HEK293 (cell line): ENCODE data around the gene MVB12A.

Experiments used
- CTCF ChIA-PET: fragments of 350-600 bp; formaldehyde crosslinking; extraction: SDS; loops from one replicate; lab custom pipeline; 2021; ENCODE audit warnings: antibody characterized with exemption; lab: Yijun Ruan, JAX
- POLR2A ChIA-PET: fragments of 300-600 bp; formaldehyde crosslinking; extraction: SDS; loops from one replicate; lab custom pipeline; 2020; ENCODE audit warnings: antibody characterized with exemption, inconsistent platforms; lab: Yijun Ruan, JAX
- H3K27ac ChIP-seq: fragments of 200-500 bp; sonication (Bioruptor generic); 2 replicates; pipeline ENCODE4 v1.5.1; 2014; ENCODE audit warnings: low read depth, low read length, control low read depth, inconsistent platforms; ENCODE audit errors: extremely low read depth
- H3K36me3 ChIP-seq, 2 experiments: fragments of 200-500 bp in 1 of 2; sonication (Bioruptor generic) in 1 of 2; 1 replicate in 1 of 2; 2 replicates in 1 of 2; pipeline ENCODE4 v1.5.1; 2014 to 2017; ENCODE audit warnings: inconsistent platforms in 2 of 2, low read length in 2 of 2; ENCODE audit not compliant: control insufficient read depth in 2 of 2, insufficient read depth in 1 of 2
- H3K4me1 ChIP-seq: fragments of 200-500 bp; sonication (Bioruptor generic); 2 replicates; pipeline ENCODE4 v1.5.1; 2014; ENCODE audit warnings: mild to moderate bottlenecking, low read length, inconsistent platforms; ENCODE audit not compliant: control insufficient read depth, insufficient read depth
- H3K4me3 ChIP-seq: 2 replicates; pipeline ENCODE4 v1.5.1; 2011; ENCODE audit warnings: low read depth, mild to moderate bottlenecking, control low read depth, low read length, moderate library complexity
- H3K9me3 ChIP-seq: fragments of 200-500 bp; sonication (Bioruptor generic); 2 replicates; pipeline ENCODE4 v1.5.1; 2014; ENCODE audit warnings: low read depth, low read length, inconsistent platforms; ENCODE audit not compliant: control insufficient read depth, insufficient read depth
- MZF1 ChIP-seq: fragments of 450-650 bp; formaldehyde crosslinking; IDR thresholded peaks from 2 replicates; pipeline ENCODE4 v1.5.1; 2017; ENCODE audit warnings: missing biosample characterization, missing genetic modification characterization, borderline replicate concordance
- SCRT1 ChIP-seq: fragments of 450-650 bp; formaldehyde crosslinking; IDR thresholded peaks from 2 replicates; pipeline ENCODE4 v1.5.1; 2016; ENCODE audit warnings: missing biosample characterization, missing genetic modification characterization, borderline replicate concordance
- ZBTB1 ChIP-seq: fragments of 450-650 bp; formaldehyde crosslinking; IDR thresholded peaks from 2 replicates; pipeline ENCODE4 v1.5.1; 2016; ENCODE audit warnings: missing biosample characterization, missing genetic modification characterization
- ZBTB17 ChIP-seq: fragments of 450-650 bp; formaldehyde crosslinking; IDR thresholded peaks from 2 replicates; pipeline ENCODE4 v1.5.1; 2016; ENCODE audit warnings: missing biosample characterization, missing genetic modification characterization
- ZNF146 ChIP-seq: fragments of 450-650 bp; formaldehyde crosslinking; IDR thresholded peaks from 2 replicates; pipeline ENCODE4 v1.5.1; 2016; ENCODE audit warnings: missing biosample characterization, missing genetic modification characterization
- ZNF169 ChIP-seq: fragments of 450-650 bp; formaldehyde crosslinking; IDR thresholded peaks from 2 replicates; pipeline ENCODE4 v1.5.1; 2016; ENCODE audit warnings: missing biosample characterization, missing genetic modification characterization
- ZNF19 ChIP-seq: fragments of 450-650 bp; formaldehyde crosslinking; IDR thresholded peaks from 2 replicates; pipeline ENCODE4; 2016; ENCODE audit warnings: missing biosample characterization, missing genetic modification characterization, low read depth
- ZNF2 ChIP-seq: fragments of 450-650 bp; formaldehyde crosslinking; IDR thresholded peaks from 2 replicates; pipeline ENCODE4 v1.5.1; 2016; ENCODE audit warnings: missing biosample characterization, missing genetic modification characterization
- ZNF214 ChIP-seq: fragments of 450-650 bp; formaldehyde crosslinking; IDR thresholded peaks from 2 replicates; pipeline ENCODE4 v1.5.1; 2017; ENCODE audit warnings: missing biosample characterization, mild to moderate bottlenecking, missing genetic modification characterization, borderline replicate concordance
- ZNF248 ChIP-seq: fragments of 450-650 bp; formaldehyde crosslinking; IDR thresholded peaks from 2 replicates; pipeline ENCODE4 v1.5.1; 2017; ENCODE audit warnings: missing biosample characterization, missing genetic modification characterization
- ZNF311 ChIP-seq: fragments of 450-650 bp; formaldehyde crosslinking; IDR thresholded peaks from 2 replicates; pipeline ENCODE4 v1.5.1; 2017; ENCODE audit warnings: missing biosample characterization, missing genetic modification characterization, borderline replicate concordance
- ZNF324 ChIP-seq: fragments of 450-650 bp; formaldehyde crosslinking; IDR thresholded peaks from 2 replicates; pipeline ENCODE4 v1.5.1; 2016; ENCODE audit warnings: missing biosample characterization, missing genetic modification characterization
- ZNF366 ChIP-seq: fragments of 450-650 bp; formaldehyde crosslinking; conservative IDR thresholded peaks from 2 replicates; pipeline ENCODE4 v1.5.1; 2016; ENCODE audit warnings: missing biosample characterization, missing genetic modification characterization
- ZNF391 ChIP-seq: fragments of 450-650 bp; formaldehyde crosslinking; IDR thresholded peaks from 2 replicates; pipeline ENCODE4 v1.5.1; 2016; ENCODE audit warnings: low read depth, missing biosample characterization, missing genetic modification characterization, borderline replicate concordance
- ZNF548 ChIP-seq: fragments of 450-650 bp; formaldehyde crosslinking; IDR thresholded peaks from 2 replicates; pipeline ENCODE4 v1.5.1; 2016; ENCODE audit warnings: missing biosample characterization, missing genetic modification characterization
- ZNF549 ChIP-seq: fragments of 450-650 bp; IDR thresholded peaks from 2 replicates; pipeline ENCODE4 v1.5.1; 2018; ENCODE audit warnings: missing biosample characterization, missing genetic modification characterization, mild to moderate bottlenecking, inconsistent platforms, moderate library complexity
- ZNF629 ChIP-seq: fragments of 450-650 bp; formaldehyde crosslinking; IDR thresholded peaks from 2 replicates; pipeline ENCODE4 v1.5.1; 2017; ENCODE audit warnings: missing biosample characterization, missing genetic modification characterization
- ZNF677 ChIP-seq: fragments of 450-650 bp; IDR thresholded peaks from 2 replicates; pipeline ENCODE4 v1.5.0; 2018; ENCODE audit warnings: missing biosample characterization, mild to moderate bottlenecking, missing genetic modification characterization, moderate library complexity
- ZNF776 ChIP-seq: fragments of 450-650 bp; formaldehyde crosslinking; IDR thresholded peaks from 2 replicates; pipeline ENCODE4 v1.5.0; 2017; ENCODE audit warnings: missing biosample characterization, missing genetic modification characterization, borderline replicate concordance
- ZNF843 ChIP-seq: fragments of 450-650 bp; formaldehyde crosslinking; IDR thresholded peaks from 2 replicates; pipeline ENCODE4 v1.5.1; 2016; ENCODE audit warnings: missing biosample characterization, missing genetic modification characterization
- TF ChIP-seq, protein P1 (sequence below): fragments of 450-650 bp; formaldehyde crosslinking; conservative IDR thresholded peaks from 2 replicates; pipeline ENCODE4 v1.5.1; 2016; ENCODE audit warnings: low read depth, missing biosample characterization, missing genetic modification characterization
- TF ChIP-seq, protein P2 (sequence below): fragments of 450-650 bp; formaldehyde crosslinking; IDR thresholded peaks from 2 replicates; pipeline ENCODE4 v1.5.1; 2016; ENCODE audit warnings: missing biosample characterization, missing genetic modification characterization
- TF ChIP-seq, protein P3 (sequence below): fragments of 450-650 bp; formaldehyde crosslinking; IDR thresholded peaks from 2 replicates; pipeline ENCODE4 v1.5.1; 2016; ENCODE audit warnings: missing biosample characterization, missing genetic modification characterization
- TF ChIP-seq, protein P4 (sequence below): fragments of 450-650 bp; IDR thresholded peaks from 2 replicates; pipeline ENCODE4 v1.5.1; 2018; ENCODE audit warnings: missing biosample characterization, missing genetic modification characterization
- TF ChIP-seq, protein P5 (sequence below): fragments of 450-650 bp; formaldehyde crosslinking; IDR thresholded peaks from 2 replicates; pipeline ENCODE4 v1.5.1; 2016; ENCODE audit warnings: missing biosample characterization, missing genetic modification characterization

The MVB12A gene

DNA sequence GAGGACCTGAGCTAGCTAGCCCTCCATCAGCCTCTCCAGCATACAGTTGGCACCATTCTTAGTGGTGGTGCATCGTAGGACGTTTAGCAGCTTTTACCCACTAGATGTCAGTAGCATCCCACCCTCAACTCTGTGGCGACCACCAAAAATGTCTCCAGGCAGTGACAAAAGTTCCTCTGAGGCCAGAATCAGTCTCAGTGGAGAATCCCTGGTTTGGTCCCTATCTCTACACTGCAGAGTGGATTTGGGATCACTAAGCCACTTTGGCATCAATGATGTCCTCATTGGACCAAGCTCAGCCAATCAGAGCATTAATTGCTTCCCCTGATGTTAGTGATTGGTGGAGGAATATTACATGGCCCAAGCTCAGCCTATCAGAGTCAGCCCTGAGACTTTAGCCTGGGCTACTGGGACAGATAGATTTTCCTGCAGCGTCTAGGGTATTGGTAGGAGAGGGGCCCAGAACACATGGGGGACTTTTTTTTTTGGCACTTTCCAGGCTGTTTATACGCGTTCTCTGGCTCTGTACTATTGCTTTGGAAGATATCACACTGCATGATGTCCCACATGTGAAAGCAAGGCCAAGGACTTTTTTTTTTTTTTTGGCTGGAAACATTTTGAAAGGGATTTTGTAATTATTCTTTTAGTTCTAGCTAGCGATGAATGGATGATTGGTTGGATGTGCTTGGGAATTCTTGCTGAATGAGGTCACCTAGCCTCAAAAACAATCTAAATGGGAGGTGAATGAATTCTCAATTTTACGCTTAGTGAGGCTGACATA is 21.6 kb downstream of the MVB12A start (continued):
- TF ChIP-seq, protein P1, sequence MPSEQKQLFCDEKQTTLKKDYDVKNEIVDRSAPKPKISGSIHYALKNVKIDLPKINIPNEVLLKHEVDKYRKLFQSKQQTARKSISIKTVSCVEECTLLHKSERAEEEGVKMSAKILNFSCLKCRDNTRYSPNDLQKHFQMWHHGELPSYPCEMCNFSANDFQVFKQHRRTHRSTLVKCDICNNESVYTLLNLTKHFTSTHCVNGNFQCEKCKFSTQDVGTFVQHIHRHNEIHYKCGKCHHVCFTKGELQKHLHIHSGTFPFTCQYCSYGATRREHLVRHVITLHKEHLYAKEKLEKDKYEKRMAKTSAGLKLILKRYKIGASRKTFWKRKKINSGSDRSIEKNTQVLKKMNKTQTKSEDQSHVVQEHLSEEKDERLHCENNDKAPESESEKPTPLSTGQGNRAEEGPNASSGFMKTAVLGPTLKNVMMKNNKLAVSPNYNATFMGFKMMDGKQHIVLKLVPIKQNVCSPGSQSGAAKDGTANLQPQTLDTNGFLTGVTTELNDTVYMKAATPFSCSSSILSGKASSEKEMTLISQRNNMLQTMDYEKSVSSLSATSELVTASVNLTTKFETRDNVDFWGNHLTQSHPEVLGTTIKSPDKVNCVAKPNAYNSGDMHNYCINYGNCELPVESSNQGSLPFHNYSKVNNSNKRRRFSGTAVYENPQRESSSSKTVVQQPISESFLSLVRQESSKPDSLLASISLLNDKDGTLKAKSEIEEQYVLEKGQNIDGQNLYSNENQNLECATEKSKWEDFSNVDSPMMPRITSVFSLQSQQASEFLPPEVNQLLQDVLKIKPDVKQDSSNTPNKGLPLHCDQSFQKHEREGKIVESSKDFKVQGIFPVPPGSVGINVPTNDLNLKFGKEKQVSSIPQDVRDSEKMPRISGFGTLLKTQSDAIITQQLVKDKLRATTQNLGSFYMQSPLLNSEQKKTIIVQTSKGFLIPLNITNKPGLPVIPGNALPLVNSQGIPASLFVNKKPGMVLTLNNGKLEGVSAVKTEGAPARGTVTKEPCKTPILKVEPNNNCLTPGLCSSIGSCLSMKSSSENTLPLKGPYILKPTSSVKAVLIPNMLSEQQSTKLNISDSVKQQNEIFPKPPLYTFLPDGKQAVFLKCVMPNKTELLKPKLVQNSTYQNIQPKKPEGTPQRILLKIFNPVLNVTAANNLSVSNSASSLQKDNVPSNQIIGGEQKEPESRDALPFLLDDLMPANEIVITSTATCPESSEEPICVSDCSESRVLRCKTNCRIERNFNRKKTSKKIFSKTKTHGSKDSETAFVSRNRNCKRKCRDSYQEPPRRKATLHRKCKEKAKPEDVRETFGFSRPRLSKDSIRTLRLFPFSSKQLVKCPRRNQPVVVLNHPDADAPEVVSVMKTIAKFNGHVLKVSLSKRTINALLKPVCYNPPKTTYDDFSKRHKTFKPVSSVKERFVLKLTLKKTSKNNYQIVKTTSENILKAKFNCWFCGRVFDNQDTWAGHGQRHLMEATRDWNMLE, result peak; percentile 31; the same call in 1 of the 2 replicates
- 0 out of 2 replicates have a peak, but pooled peaks have one; percentile 7 for TF ChIP-seq ZNF629
- TF ChIP-seq ZNF146 (tag by site-specific recombination), result peak; percentile 30; the same call in 1 of the 2 replicates
- TF ChIP-seq MZF1 (tag by site-specific recombination), result no peak
- no peak for TF ChIP-seq ZNF776 (tag by site-specific recombination)

DNA sequence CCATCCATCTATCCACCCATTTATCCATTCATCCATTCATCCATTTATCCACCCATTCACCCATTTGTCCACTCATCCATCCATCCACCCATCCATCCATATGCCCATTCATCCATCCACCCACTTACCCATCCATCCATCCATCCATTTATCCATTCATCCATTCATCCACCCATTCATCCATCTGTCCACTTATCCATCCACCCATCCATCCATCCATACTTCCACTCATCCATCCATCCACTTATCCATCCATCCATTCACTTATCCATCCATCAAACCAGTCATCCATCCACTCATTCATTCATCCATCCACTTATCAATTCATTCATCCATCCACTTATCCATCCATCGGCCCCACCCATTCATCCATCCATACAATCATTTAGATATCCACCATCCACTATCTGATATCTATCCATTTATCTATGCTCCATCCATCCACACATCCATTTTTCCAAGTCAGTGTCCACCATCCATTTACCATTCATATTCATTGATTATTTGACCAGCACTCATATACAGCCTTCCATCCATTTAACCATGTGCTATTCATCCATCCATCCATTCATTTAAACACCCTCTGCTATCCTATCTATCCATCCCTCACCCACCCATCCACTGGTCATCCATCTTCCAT is 25.8 kb downstream of the MVB12A start:
- POLR2A ChIA-PET, result no interaction called here
- no peaks in the 10 kb centered on the region for H3K4me1 ChIP-seq
- H3K4me3 ChIP-seq, result no peak overlapping the region
- H3K9me3 ChIP-seq, result no peaks in the 10 kb centered on the region
- CTCF ChIA-PET, result interaction anchor here (0.6 to 1.0 kb wide), 5 partner anchors 19 to 406 kb away, joined by 3 to 5 read pairs (median 3); no protein-coding TSS in a partner anchor
- no peaks in the 10 kb centered on the region; a peak in 1 of 3 replicates for H3K36me3 ChIP-seq
- H3K27ac ChIP-seq, result no peak overlapping the region
- TF ChIP-seq ZNF2 (tag by site-specific recombination), result no peak
- TF ChIP-seq, protein P2, sequence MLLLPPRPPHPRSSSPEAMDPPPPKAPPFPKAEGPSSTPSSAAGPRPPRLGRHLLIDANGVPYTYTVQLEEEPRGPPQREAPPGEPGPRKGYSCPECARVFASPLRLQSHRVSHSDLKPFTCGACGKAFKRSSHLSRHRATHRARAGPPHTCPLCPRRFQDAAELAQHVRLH (tag by site-specific recombination), result no peak
- TF ChIP-seq ZNF548, result no peak
- no peak for TF ChIP-seq ZNF311 (tag by site-specific recombination)
- no peak for TF ChIP-seq ZNF169 (tag by site-specific recombination)
- no peak for TF ChIP-seq ZNF549
- TF ChIP-seq, protein P3, sequence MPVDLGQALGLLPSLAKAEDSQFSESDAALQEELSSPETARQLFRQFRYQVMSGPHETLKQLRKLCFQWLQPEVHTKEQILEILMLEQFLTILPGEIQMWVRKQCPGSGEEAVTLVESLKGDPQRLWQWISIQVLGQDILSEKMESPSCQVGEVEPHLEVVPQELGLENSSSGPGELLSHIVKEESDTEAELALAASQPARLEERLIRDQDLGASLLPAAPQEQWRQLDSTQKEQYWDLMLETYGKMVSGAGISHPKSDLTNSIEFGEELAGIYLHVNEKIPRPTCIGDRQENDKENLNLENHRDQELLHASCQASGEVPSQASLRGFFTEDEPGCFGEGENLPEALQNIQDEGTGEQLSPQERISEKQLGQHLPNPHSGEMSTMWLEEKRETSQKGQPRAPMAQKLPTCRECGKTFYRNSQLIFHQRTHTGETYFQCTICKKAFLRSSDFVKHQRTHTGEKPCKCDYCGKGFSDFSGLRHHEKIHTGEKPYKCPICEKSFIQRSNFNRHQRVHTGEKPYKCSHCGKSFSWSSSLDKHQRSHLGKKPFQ (tag by site-specific recombination), result no peak
- no peak for TF ChIP-seq ZBTB1
- no peak for TF ChIP-seq ZNF214
- no peak for TF ChIP-seq ZNF248 (tag by site-specific recombination)
- no peak for TF ChIP-seq ZNF677 (tag by site-specific recombination)
- TF ChIP-seq ZBTB17 (tag by site-specific recombination), result peak; percentile 100
- no peak for TF ChIP-seq SCRT1
- TF ChIP-seq ZNF366 (tag by site-specific recombination), result peak; percentile 100
- TF ChIP-seq ZNF843 (tag by site-specific recombination), result no peak
- TF ChIP-seq ZNF19 (tag by site-specific recombination), result no peak
- no peak for TF ChIP-seq ZNF324 (tag by site-specific recombination)
- TF ChIP-seq, protein P4, sequence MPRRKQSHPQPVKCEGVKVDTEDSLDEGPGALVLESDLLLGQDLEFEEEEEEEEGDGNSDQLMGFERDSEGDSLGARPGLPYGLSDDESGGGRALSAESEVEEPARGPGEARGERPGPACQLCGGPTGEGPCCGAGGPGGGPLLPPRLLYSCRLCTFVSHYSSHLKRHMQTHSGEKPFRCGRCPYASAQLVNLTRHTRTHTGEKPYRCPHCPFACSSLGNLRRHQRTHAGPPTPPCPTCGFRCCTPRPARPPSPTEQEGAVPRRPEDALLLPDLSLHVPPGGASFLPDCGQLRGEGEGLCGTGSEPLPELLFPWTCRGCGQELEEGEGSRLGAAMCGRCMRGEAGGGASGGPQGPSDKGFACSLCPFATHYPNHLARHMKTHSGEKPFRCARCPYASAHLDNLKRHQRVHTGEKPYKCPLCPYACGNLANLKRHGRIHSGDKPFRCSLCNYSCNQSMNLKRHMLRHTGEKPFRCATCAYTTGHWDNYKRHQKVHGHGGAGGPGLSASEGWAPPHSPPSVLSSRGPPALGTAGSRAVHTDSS (tag by site-specific recombination), result no peak
- 0 out of 2 replicates have a peak, but pooled peaks have one; percentile 26 for TF ChIP-seq ZNF391 (tag by site-specific recombination)
- TF ChIP-seq, protein P5, sequence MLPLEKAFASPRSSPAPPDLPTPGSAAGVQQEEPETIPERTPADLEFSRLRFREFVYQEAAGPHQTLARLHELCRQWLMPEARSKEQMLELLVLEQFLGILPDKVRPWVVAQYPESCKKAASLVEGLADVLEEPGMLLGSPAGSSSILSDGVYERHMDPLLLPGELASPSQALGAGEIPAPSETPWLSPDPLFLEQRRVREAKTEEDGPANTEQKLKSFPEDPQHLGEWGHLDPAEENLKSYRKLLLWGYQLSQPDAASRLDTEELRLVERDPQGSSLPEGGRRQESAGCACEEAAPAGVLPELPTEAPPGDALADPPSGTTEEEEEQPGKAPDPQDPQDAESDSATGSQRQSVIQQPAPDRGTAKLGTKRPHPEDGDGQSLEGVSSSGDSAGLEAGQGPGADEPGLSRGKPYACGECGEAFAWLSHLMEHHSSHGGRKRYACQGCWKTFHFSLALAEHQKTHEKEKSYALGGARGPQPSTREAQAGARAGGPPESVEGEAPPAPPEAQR (tag by site-specific recombination), result 0 out of 2 replicates have a peak, but pooled peaks have one; percentile 30
